GM12872 (cell line): ENCODE results near the gene LARGE1.
A peak's percentile ranks its signal among the peaks of the same experiment; 100 is the strongest.

Experiments
- CTCF ChIP-seq: IDR thresholded peaks from 3 replicates; pipeline ENCODE4 v1.5.1; 2011; ENCODE audit warnings: low read depth, mild to moderate bottlenecking, low read length, moderate library complexity; ENCODE audit not compliant: insufficient read depth

The LARGE1 gene

GRCh38 chr22:33932997-33933396 is 12.7 kb upstream of the LARGE1 start:
- no peak for TF ChIP-seq CTCF

- no peak for TF ChIP-seq CTCF
Measured at GRCh38 chr22:33931406-33931805, 11.1 kb upstream of the LARGE1 start.

GRCh38 chr22:33927752-33928151 is 7.5 kb upstream of the LARGE1 start:
- no peak for TF ChIP-seq CTCF

- no peak for TF ChIP-seq CTCF
Measured at GRCh38 chr22:33925194-33925593, 4.9 kb upstream of the LARGE1 start.

- peak; percentile 70 for TF ChIP-seq CTCF
Measured at GRCh38 chr22:33923660-33924246, 3.5 kb upstream of the LARGE1 start.

GRCh38 chr22:33923033-33923432 is 2.8 kb upstream of the LARGE1 start:
- TF ChIP-seq CTCF: no peak

- TF ChIP-seq CTCF: no peak
Measured at GRCh38 chr22:33922349-33922681, 2.0 kb upstream of the LARGE1 start.
